ENCODE measurements around the gene BABAM2. TPM values are rescaled to one million over a fixed set of nuclear protein-coding genes. Genes with fewer than 3 reads are reported as not detected.

The BABAM2 gene
- total RNA-seq, 1 donor from 2014 or later, result 33.9 TPM

- Mint-ChIP-seq H3K27me3 (ENCODE audit: low read depth) (no peaks in the 10 kb centered on the region), H3K9me3 (ENCODE audit: low read depth) (peaks cover 14% of the 10 kb centered on the region), H3K4me1 (ENCODE audit: low read depth) (peaks cover 26% of the 10 kb centered on the region), H3K4me3 (ENCODE audit: unreplicated experiment) (no peak overlapping the region), H3K27ac (ENCODE audit: unreplicated experiment) (no peak overlapping the region), H3K36me3 (ENCODE audit: low read depth) (peaks cover 6% of the 10 kb centered on the region)
- DNase-seq (ENCODE audit: low spot score), result no peak
- TF ChIP-seq CTCF (IDR thresholded peaks at IDR 0.05), result no peak
Measured at GRCh38 chr2:27993402-27993787, 102.9 kb downstream of the BABAM2 start.

GRCh38 chr2:27993950-27994728 lies 103.6 kb downstream of the BABAM2 start:
- no peak for TF ChIP-seq CTCF (IDR thresholded peaks at IDR 0.05)
- no peak for DNase-seq (ENCODE audit: low spot score)
- H3K36me3 Mint-ChIP-seq (ENCODE audit: low read depth), result peaks cover 6% of the 10 kb centered on the region
- no peak overlapping the region for H3K27ac Mint-ChIP-seq (ENCODE audit: unreplicated experiment)
- peaks cover 27% of the 10 kb centered on the region for H3K4me1 Mint-ChIP-seq (ENCODE audit: low read depth)
- H3K4me3 Mint-ChIP-seq (ENCODE audit: unreplicated experiment), result no peak overlapping the region
- no peaks in the 10 kb centered on the region for H3K27me3 Mint-ChIP-seq (ENCODE audit: low read depth)
- peaks cover 14% of the 10 kb centered on the region for H3K9me3 Mint-ChIP-seq (ENCODE audit: low read depth)

GRCh38 chr2:27996156-27996922 lies 105.8 kb downstream of the BABAM2 start:
- Mint-ChIP-seq H3K27ac (ENCODE audit: unreplicated experiment) (no peak overlapping the region), H3K36me3 (ENCODE audit: low read depth) (peaks cover 4% of the 10 kb centered on the region), H3K4me1 (ENCODE audit: low read depth) (peaks cover 29% of the 10 kb centered on the region), H3K27me3 (ENCODE audit: low read depth) (no peaks in the 10 kb centered on the region), H3K4me3 (ENCODE audit: unreplicated experiment) (no peak overlapping the region), H3K9me3 (ENCODE audit: low read depth) (peaks cover 15% of the 10 kb centered on the region)
- no peak for DNase-seq (ENCODE audit: low spot score)
- TF ChIP-seq CTCF (IDR thresholded peaks at IDR 0.05), result no peak

GRCh38 chr2:28000287-28000686 lies 109.8 kb downstream of the BABAM2 start:
- Mint-ChIP-seq H3K9me3 (ENCODE audit: low read depth) (peaks cover 3% of the 10 kb centered on the region), H3K4me1 (ENCODE audit: low read depth) (peaks cover 15% of the 10 kb centered on the region), H3K27ac (ENCODE audit: unreplicated experiment) (no peak overlapping the region), H3K36me3 (ENCODE audit: low read depth) (peaks cover 2% of the 10 kb centered on the region), H3K27me3 (ENCODE audit: low read depth) (no peaks in the 10 kb centered on the region), H3K4me3 (ENCODE audit: unreplicated experiment) (no peak overlapping the region)
- no peak for DNase-seq (ENCODE audit: low spot score)
- no peak for TF ChIP-seq CTCF (IDR thresholded peaks at IDR 0.05)

- Mint-ChIP-seq H3K4me3 (ENCODE audit: unreplicated experiment) (no peak overlapping the region), H3K4me1 (ENCODE audit: low read depth) (peaks cover 15% of the 10 kb centered on the region), H3K27me3 (ENCODE audit: low read depth) (no peaks in the 10 kb centered on the region), H3K9me3 (ENCODE audit: low read depth) (peaks cover 3% of the 10 kb centered on the region), H3K36me3 (ENCODE audit: low read depth) (no peaks in the 10 kb centered on the region), H3K27ac (ENCODE audit: unreplicated experiment) (no peak overlapping the region)
- no peak for TF ChIP-seq CTCF (IDR thresholded peaks at IDR 0.05)
- DNase-seq (ENCODE audit: low spot score), result no peak
Measured at GRCh38 chr2:28002181-28002580, 111.7 kb downstream of the BABAM2 start.
